GM15510 (cell line): ENCODE measurements around the gene TLE3.

Source experiments
- POLR2A ChIP-seq: IDR thresholded peaks from 3 replicates; pipeline ENCODE4 v1.6.1; 2011; ENCODE audit warnings: borderline replicate concordance; ENCODE audit not compliant: insufficient read length; ENCODE audit errors: extremely low read depth

TLE3 gene

GRCh38 chr15:70132571-70132970 lies 34.9 kb upstream of the TLE3 start:
- no peak for TF ChIP-seq POLR2A

- no peak for TF ChIP-seq POLR2A
Observed at GRCh38 chr15:70132139-70132538, 34.4 kb upstream of the TLE3 start.

- no peak for TF ChIP-seq POLR2A
Observed at GRCh38 chr15:70128414-70129140, 30.9 kb upstream of the TLE3 start.

GRCh38 chr15:70127770-70128413 lies 30.2 kb upstream of the TLE3 start:
- TF ChIP-seq POLR2A, result no peak

- TF ChIP-seq POLR2A, result no peak
Observed at GRCh38 chr15:70127288-70127746, 29.6 kb upstream of the TLE3 start.

- no peak for TF ChIP-seq POLR2A
Observed at GRCh38 chr15:70126362-70126761, 28.6 kb upstream of the TLE3 start.

GRCh38 chr15:70125605-70126004 lies 27.9 kb upstream of the TLE3 start:
- no peak for TF ChIP-seq POLR2A

GRCh38 chr15:70121624-70122302 lies 24.0 kb upstream of the TLE3 start:
- no peak for TF ChIP-seq POLR2A

GRCh38 chr15:70120958-70121623 lies 23.4 kb upstream of the TLE3 start:
- no peak for TF ChIP-seq POLR2A

GRCh38 chr15:70119911-70120508 lies 22.3 kb upstream of the TLE3 start:
- no peak for TF ChIP-seq POLR2A

GRCh38 chr15:70118599-70118998 lies 20.9 kb upstream of the TLE3 start:
- TF ChIP-seq POLR2A, result no peak

GRCh38 chr15:70116317-70116716 lies 18.6 kb upstream of the TLE3 start:
- TF ChIP-seq POLR2A, result no peak

- no peak for TF ChIP-seq POLR2A
Observed at GRCh38 chr15:70114221-70114620, 16.5 kb upstream of the TLE3 start.

GRCh38 chr15:70113304-70113700 lies 15.6 kb upstream of the TLE3 start:
- TF ChIP-seq POLR2A, result no peak

GRCh38 chr15:70112074-70112395 lies 14.3 kb upstream of the TLE3 start:
- no peak for TF ChIP-seq POLR2A
